ENCODE measurements around the gene RAD51B. TPM values are rescaled to one million over a fixed set of nuclear protein-coding genes. Genes with fewer than 3 reads are reported as not detected.

The RAD51B gene
- total RNA-seq, 1 donor from 2014 or later, result 38.6 TPM

GRCh38 chr14:67887478-67887877, 67.9 kb downstream of the RAD51B start:
- Histone ChIP-seq H3K9me3 (ENCODE audit: control insufficient read depth in 3 of 3, low read length in 3 of 3) (no peaks in the 10 kb centered on the region), H3K4me3 (ENCODE audit: low read length in 3 of 3) (no peak overlapping the region), H3K27ac (ENCODE audit: low read depth, low read length) (no peak overlapping the region), H3K9ac (ENCODE audit: low read depth in 1 of 3, low read length in 3 of 3) (no peak overlapping the region), H3K36me3 (ENCODE audit: control insufficient read depth in 3 of 3, insufficient read depth in 3 of 3, low read length in 3 of 3) (no peaks in the 10 kb centered on the region), H3K4me1 (ENCODE audit: control insufficient read depth in 3 of 3, insufficient read depth in 3 of 3, low read length in 3 of 3) (peaks cover 0 to 4% (median 0%) of the 10 kb centered on the region in 3 donors), H3K27me3 (ENCODE audit: control insufficient read depth in 3 of 3, insufficient read depth in 3 of 3, low read length in 3 of 3) (no peaks in the 10 kb centered on the region)

DNA sequence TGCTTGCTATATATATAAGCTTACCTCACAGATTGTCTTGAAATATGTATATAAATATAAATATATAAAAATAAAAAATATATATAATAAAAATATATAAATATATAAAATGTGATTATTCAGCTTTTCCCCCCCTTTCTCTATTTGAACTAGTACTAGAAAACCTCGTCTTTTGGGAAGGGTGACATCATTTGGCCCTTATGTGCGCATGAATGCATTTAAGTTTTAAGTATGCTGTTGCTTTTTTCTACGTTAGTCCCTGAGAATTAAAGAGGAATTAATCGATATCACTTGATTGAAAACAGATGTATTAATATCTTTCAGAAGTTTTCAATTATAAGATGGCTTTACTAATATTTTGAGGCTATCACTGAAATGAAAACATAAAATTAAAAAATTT, 69.9 kb downstream of the RAD51B start:
- Histone ChIP-seq H3K36me3 (ENCODE audit: control insufficient read depth in 3 of 3, insufficient read depth in 3 of 3, low read length in 3 of 3) (no peaks in the 10 kb centered on the region), H3K9ac (ENCODE audit: low read depth in 1 of 3, low read length in 3 of 3) (no peak overlapping the region), H3K4me3 (ENCODE audit: low read length in 3 of 3) (no peak overlapping the region), H3K27me3 (ENCODE audit: control insufficient read depth in 3 of 3, insufficient read depth in 3 of 3, low read length in 3 of 3) (no peaks in the 10 kb centered on the region), H3K27ac (ENCODE audit: low read depth, low read length) (no peak overlapping the region), H3K9me3 (ENCODE audit: control insufficient read depth in 3 of 3, low read length in 3 of 3) (no peaks in the 10 kb centered on the region), H3K4me1 (ENCODE audit: control insufficient read depth in 3 of 3, insufficient read depth in 3 of 3, low read length in 3 of 3) (no peaks in the 10 kb centered on the region)

DNA sequence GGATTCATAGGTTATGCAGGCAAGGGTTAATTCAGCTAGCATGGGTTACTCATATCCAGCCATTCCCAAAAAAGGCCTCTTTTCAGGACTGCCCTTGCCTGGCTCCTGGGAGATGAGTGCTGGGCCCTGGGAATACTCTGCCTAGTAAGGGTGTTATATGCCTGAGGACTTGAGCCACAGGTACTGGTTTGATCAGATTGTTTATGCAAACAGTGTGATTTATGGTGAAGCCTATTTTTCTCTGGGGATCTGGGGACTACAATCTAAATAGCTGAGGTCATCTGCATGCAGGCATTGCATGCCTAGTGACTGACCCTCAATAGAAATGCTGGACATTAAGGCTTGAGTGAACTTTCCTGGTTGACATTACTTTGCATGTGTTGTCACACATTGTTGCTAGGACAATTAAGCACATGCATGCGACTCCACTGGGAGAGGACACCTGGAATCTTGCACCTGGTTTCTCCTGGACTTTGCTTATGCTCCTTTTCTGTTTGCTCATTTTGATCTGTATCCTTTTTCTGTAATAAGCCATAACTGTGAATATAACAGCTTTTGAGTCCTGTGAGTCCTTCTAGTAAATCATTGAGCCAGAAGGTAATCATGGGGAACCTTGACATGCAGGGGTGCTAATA, 73.0 kb downstream of the RAD51B start:
- Histone ChIP-seq H3K4me3 (ENCODE audit: low read length in 3 of 3) (no peak overlapping the region), H3K4me1 (ENCODE audit: control insufficient read depth in 3 of 3, insufficient read depth in 3 of 3, low read length in 3 of 3) (no peaks in the 10 kb centered on the region), H3K27ac (ENCODE audit: low read depth, low read length) (no peak overlapping the region), H3K9ac (ENCODE audit: low read depth in 1 of 3, low read length in 3 of 3) (no peak overlapping the region), H3K27me3 (ENCODE audit: control insufficient read depth in 3 of 3, insufficient read depth in 3 of 3, low read length in 3 of 3) (no peaks in the 10 kb centered on the region), H3K9me3 (ENCODE audit: control insufficient read depth in 3 of 3, low read length in 3 of 3) (no peaks in the 10 kb centered on the region), H3K36me3 (ENCODE audit: control insufficient read depth in 3 of 3, insufficient read depth in 3 of 3, low read length in 3 of 3) (no peaks in the 10 kb centered on the region)

GRCh38 chr14:67900231-67900630, 80.7 kb downstream of the RAD51B start:
- no peak overlapping the region for H3K9ac ChIP-seq (ENCODE audit: low read depth in 1 of 3, low read length in 3 of 3)
- H3K36me3 ChIP-seq (ENCODE audit: control insufficient read depth in 3 of 3, insufficient read depth in 3 of 3, low read length in 3 of 3), result no peaks in the 10 kb centered on the region
- H3K27me3 ChIP-seq (ENCODE audit: control insufficient read depth in 3 of 3, insufficient read depth in 3 of 3, low read length in 3 of 3), result no peaks in the 10 kb centered on the region
- H3K9me3 ChIP-seq (ENCODE audit: control insufficient read depth in 3 of 3, low read length in 3 of 3), result peaks cover 0 to 10% (median 3%) of the 10 kb centered on the region in 3 donors
- H3K27ac ChIP-seq (ENCODE audit: low read depth, low read length), result no peak overlapping the region
- no peak overlapping the region for H3K4me3 ChIP-seq (ENCODE audit: low read length in 3 of 3)
- no peaks in the 10 kb centered on the region for H3K4me1 ChIP-seq (ENCODE audit: control insufficient read depth in 3 of 3, insufficient read depth in 3 of 3, low read length in 3 of 3)

DNA sequence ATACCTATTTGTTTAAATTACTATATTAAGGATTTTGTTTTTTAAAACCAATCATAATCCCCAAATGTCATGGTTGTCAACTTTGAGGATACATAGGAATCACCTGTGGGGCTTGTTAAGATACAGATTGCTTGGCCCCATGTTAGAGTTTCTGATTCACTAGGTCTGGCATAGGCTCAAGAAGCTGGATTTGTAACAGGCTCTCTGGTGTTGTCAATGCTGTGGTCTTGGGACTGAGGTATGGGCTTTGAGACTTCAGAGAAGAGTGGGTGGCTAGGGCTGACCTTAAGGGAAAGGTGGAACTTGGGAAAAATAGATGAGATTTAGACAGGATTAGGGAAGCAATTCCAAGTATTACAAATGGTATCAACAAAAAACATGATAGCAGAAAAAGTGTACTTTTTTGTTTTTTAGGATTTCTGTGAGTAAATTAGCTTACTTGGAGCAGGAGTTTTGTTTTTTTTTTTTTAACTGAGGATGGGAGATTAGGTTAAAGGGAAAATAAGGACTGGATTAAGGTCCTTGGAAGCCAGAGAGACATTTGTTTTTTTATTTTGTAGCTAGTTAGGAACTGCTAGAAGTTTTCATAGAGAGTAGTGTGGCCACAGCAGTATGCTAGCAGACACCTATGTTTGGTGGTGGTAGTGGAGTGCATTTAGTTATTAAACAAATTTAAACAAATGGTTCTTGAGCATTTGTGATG, 88.6 kb downstream of the RAD51B start:
- Histone ChIP-seq H3K9me3 (ENCODE audit: control insufficient read depth in 3 of 3, low read length in 3 of 3) (no peaks in the 10 kb centered on the region), H3K9ac (ENCODE audit: low read depth in 1 of 3, low read length in 3 of 3) (no peak overlapping the region), H3K4me3 (ENCODE audit: low read length in 3 of 3) (no peak overlapping the region), H3K27me3 (ENCODE audit: control insufficient read depth in 3 of 3, insufficient read depth in 3 of 3, low read length in 3 of 3) (no peaks in the 10 kb centered on the region), H3K27ac (ENCODE audit: low read depth, low read length) (no peak overlapping the region), H3K4me1 (ENCODE audit: control insufficient read depth in 3 of 3, insufficient read depth in 3 of 3, low read length in 3 of 3) (peaks cover 0 to 3% (median 0%) of the 10 kb centered on the region in 3 donors), H3K36me3 (ENCODE audit: control insufficient read depth in 3 of 3, insufficient read depth in 3 of 3, low read length in 3 of 3) (no peaks in the 10 kb centered on the region)

GRCh38 chr14:67911562-67911961, 92.0 kb downstream of the RAD51B start:
- Histone ChIP-seq H3K4me3 (ENCODE audit: low read length in 3 of 3) (no peak overlapping the region), H3K36me3 (ENCODE audit: control insufficient read depth in 3 of 3, insufficient read depth in 3 of 3, low read length in 3 of 3) (no peaks in the 10 kb centered on the region), H3K9ac (ENCODE audit: low read depth in 1 of 3, low read length in 3 of 3) (no peak overlapping the region), H3K27ac (ENCODE audit: low read depth, low read length) (no peak overlapping the region), H3K4me1 (ENCODE audit: control insufficient read depth in 3 of 3, insufficient read depth in 3 of 3, low read length in 3 of 3) (peaks cover 0 to 3% (median 0%) of the 10 kb centered on the region in 3 donors), H3K9me3 (ENCODE audit: control insufficient read depth in 3 of 3, low read length in 3 of 3) (no peaks in the 10 kb centered on the region), H3K27me3 (ENCODE audit: control insufficient read depth in 3 of 3, insufficient read depth in 3 of 3, low read length in 3 of 3) (no peaks in the 10 kb centered on the region)

- Histone ChIP-seq H3K9me3 (ENCODE audit: control insufficient read depth in 3 of 3, low read length in 3 of 3) (no peaks in the 10 kb centered on the region), H3K9ac (ENCODE audit: low read depth in 1 of 3, low read length in 3 of 3) (no peak overlapping the region), H3K4me3 (ENCODE audit: low read length in 3 of 3) (no peak overlapping the region), H3K27me3 (ENCODE audit: control insufficient read depth in 3 of 3, insufficient read depth in 3 of 3, low read length in 3 of 3) (no peaks in the 10 kb centered on the region), H3K36me3 (ENCODE audit: control insufficient read depth in 3 of 3, insufficient read depth in 3 of 3, low read length in 3 of 3) (no peaks in the 10 kb centered on the region), H3K27ac (ENCODE audit: low read depth, low read length) (no peak overlapping the region), H3K4me1 (ENCODE audit: control insufficient read depth in 3 of 3, insufficient read depth in 3 of 3, low read length in 3 of 3) (no peaks in the 10 kb centered on the region)
Observed at GRCh38 chr14:67916430-67916829, 96.9 kb downstream of the RAD51B start.

DNA sequence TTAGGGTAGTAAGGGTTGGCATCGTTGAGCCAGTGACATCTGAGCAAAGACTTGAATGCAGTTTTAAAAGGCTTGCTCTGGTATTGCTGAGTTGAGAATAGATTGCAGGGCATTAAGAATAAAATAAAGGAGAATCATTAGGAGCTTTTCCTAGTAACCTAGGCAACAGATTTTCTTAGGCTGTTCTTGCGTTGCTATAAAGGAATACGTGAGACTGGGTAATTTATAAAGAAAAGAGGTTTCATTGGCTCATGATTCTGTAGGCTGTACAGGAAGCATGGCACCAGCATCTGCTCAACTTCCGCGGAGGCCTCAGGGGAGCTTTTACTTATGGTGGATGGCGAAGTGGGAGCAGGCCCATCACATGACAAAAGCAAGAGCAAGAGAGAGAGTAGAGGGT, 97.4 kb downstream of the RAD51B start:
- Histone ChIP-seq H3K36me3 (ENCODE audit: control insufficient read depth in 3 of 3, insufficient read depth in 3 of 3, low read length in 3 of 3) (no peaks in the 10 kb centered on the region), H3K9me3 (ENCODE audit: control insufficient read depth in 3 of 3, low read length in 3 of 3) (no peaks in the 10 kb centered on the region), H3K27ac (ENCODE audit: low read depth, low read length) (no peak overlapping the region), H3K4me3 (ENCODE audit: low read length in 3 of 3) (no peak overlapping the region), H3K9ac (ENCODE audit: low read depth in 1 of 3, low read length in 3 of 3) (no peak overlapping the region), H3K27me3 (ENCODE audit: control insufficient read depth in 3 of 3, insufficient read depth in 3 of 3, low read length in 3 of 3) (no peaks in the 10 kb centered on the region), H3K4me1 (ENCODE audit: control insufficient read depth in 3 of 3, insufficient read depth in 3 of 3, low read length in 3 of 3) (no peaks in the 10 kb centered on the region)

- no peak overlapping the region for H3K9ac ChIP-seq (ENCODE audit: low read depth in 1 of 3, low read length in 3 of 3)
- H3K27me3 ChIP-seq (ENCODE audit: control insufficient read depth in 3 of 3, insufficient read depth in 3 of 3, low read length in 3 of 3), result no peaks in the 10 kb centered on the region
- H3K4me1 ChIP-seq (ENCODE audit: control insufficient read depth in 3 of 3, insufficient read depth in 3 of 3, low read length in 3 of 3), result no peaks in the 10 kb centered on the region
- no peaks in the 10 kb centered on the region for H3K9me3 ChIP-seq (ENCODE audit: control insufficient read depth in 3 of 3, low read length in 3 of 3)
- no peak overlapping the region for H3K27ac ChIP-seq (ENCODE audit: low read depth, low read length)
- no peak overlapping the region for H3K4me3 ChIP-seq (ENCODE audit: low read length in 3 of 3)
- H3K36me3 ChIP-seq (ENCODE audit: control insufficient read depth in 3 of 3, insufficient read depth in 3 of 3, low read length in 3 of 3), result no peaks in the 10 kb centered on the region
Observed at GRCh38 chr14:67918838-67919237, 99.3 kb downstream of the RAD51B start.

GRCh38 chr14:67919259-67920032, 99.9 kb downstream of the RAD51B start:
- Histone ChIP-seq H3K27ac (ENCODE audit: low read depth, low read length) (no peak overlapping the region), H3K27me3 (ENCODE audit: control insufficient read depth in 3 of 3, insufficient read depth in 3 of 3, low read length in 3 of 3) (no peaks in the 10 kb centered on the region), H3K36me3 (ENCODE audit: control insufficient read depth in 3 of 3, insufficient read depth in 3 of 3, low read length in 3 of 3) (no peaks in the 10 kb centered on the region), H3K4me1 (ENCODE audit: control insufficient read depth in 3 of 3, insufficient read depth in 3 of 3, low read length in 3 of 3) (no peaks in the 10 kb centered on the region), H3K4me3 (ENCODE audit: low read length in 3 of 3) (no peak overlapping the region), H3K9me3 (ENCODE audit: control insufficient read depth in 3 of 3, low read length in 3 of 3) (no peaks in the 10 kb centered on the region), H3K9ac (ENCODE audit: low read depth in 1 of 3, low read length in 3 of 3) (no peak overlapping the region)
